ENCODE results near the gene ME3. TPM values are rescaled to one million over a fixed set of nuclear protein-coding genes. Genes with fewer than 3 reads are reported as not detected.
A peak's percentile ranks its signal among the peaks of the same experiment; 100 is the strongest.

ME3 gene
- total and polyA plus RNA-seq, 2 experiments from 2014 or later = 7.5 to 10.9 TPM

- TF ChIP-seq EZH2 (IDR thresholded peaks at IDR 0.05; ENCODE audit: insufficient read depth, poor library complexity, severe bottlenecking) = no peak
- TF ChIP-seq EZH2phosphoT487 (IDR thresholded peaks at IDR 0.05; ENCODE audit: insufficient read depth, low read depth) = no peak
- H3K4me2 ChIP-seq (ENCODE audit: unreplicated experiment) = no peak overlapping the region
- H3K4me1 ChIP-seq (ENCODE audit: insufficient read depth) = peaks cover 4% of the 10 kb centered on the region; the same call in 1 of the 2 replicates
- no peak overlapping the region for H3K27ac ChIP-seq
- in situ Hi-C loops (cut with MboI) = no loop called here
- no peaks in the 10 kb centered on the region for H3K9me2 ChIP-seq (ENCODE audit: insufficient read depth)
- H3K9me3 ChIP-seq (ENCODE audit: low read depth) = no peaks in the 10 kb centered on the region
- H3K9ac ChIP-seq = no peak overlapping the region
- DNase-seq = no peak
- WGBS, 2 experiments (ENCODE audit: low coverage in 1 of 2, low lambda C conversion rate in 2 of 2, missing lambda C conversion rate in 2 of 2) = 83 to 90% methylated on average over 2 of the region's 2 CpGs
- no peaks in the 10 kb centered on the region for H3K79me2 ChIP-seq (ENCODE audit: insufficient read depth)
- H4K20me1 ChIP-seq (ENCODE audit: insufficient read depth) = no peaks in the 10 kb centered on the region
- H3K36me3 ChIP-seq (ENCODE audit: low read depth) = no peaks in the 10 kb centered on the region
- H3K27me3 ChIP-seq (replicated peaks; ENCODE audit: insufficient read depth) = no peaks in the 10 kb centered on the region
- no peak overlapping the region for H2AFZ ChIP-seq
- no peaks in the 10 kb centered on the region for H3F3A ChIP-seq (ENCODE audit: insufficient read depth)
- H3K4me3 ChIP-seq = no peak overlapping the region
These were observed 32.3 kb upstream of the ME3 start for GRCh38 chr11:86704710-86705109.

GRCh38 chr11:86703987-86704386 is 31.6 kb upstream of the ME3 start:
- Histone ChIP-seq H3K36me3 (ENCODE audit: low read depth) (no peaks in the 10 kb centered on the region), H2AFZ (no peak overlapping the region), H3K9ac (no peak overlapping the region), H4K20me1 (ENCODE audit: insufficient read depth) (no peaks in the 10 kb centered on the region), H3K27me3 (replicated peaks; ENCODE audit: insufficient read depth) (no peaks in the 10 kb centered on the region), H3K9me3 (ENCODE audit: low read depth) (no peaks in the 10 kb centered on the region), H3K79me2 (ENCODE audit: insufficient read depth) (no peaks in the 10 kb centered on the region), H3F3A (ENCODE audit: insufficient read depth) (no peaks in the 10 kb centered on the region), H3K4me2 (ENCODE audit: unreplicated experiment) (no peak overlapping the region), H3K27ac (no peak overlapping the region), H3K4me3 (no peak overlapping the region), H3K9me2 (ENCODE audit: insufficient read depth) (no peaks in the 10 kb centered on the region), H3K4me1 (ENCODE audit: insufficient read depth) (peaks cover 11% of the 10 kb centered on the region)
- no peak for TF ChIP-seq EZH2phosphoT487 (IDR thresholded peaks at IDR 0.05; ENCODE audit: insufficient read depth, low read depth)
- no peak for TF ChIP-seq EZH2 (IDR thresholded peaks at IDR 0.05; ENCODE audit: insufficient read depth, poor library complexity, severe bottlenecking)
- 72% methylated on average over 7 of the region's 7 CpGs for WGBS, 2 experiments (ENCODE audit: low coverage in 1 of 2, low lambda C conversion rate in 2 of 2, missing lambda C conversion rate in 2 of 2)
- no peak for DNase-seq
- in situ Hi-C loops (cut with MboI) = no loop called here

- no peak overlapping the region for H3K9ac ChIP-seq
- 0 out of 2 replicates have a peak, but pooled peaks cover 7% of the 10 kb centered on the region for H3F3A ChIP-seq (ENCODE audit: insufficient read depth)
- DNase-seq = no peak
- H3K9me3 ChIP-seq (ENCODE audit: low read depth) = no peaks in the 10 kb centered on the region
- H2AFZ ChIP-seq = no peak overlapping the region
- H3K36me3 ChIP-seq (ENCODE audit: low read depth) = no peaks in the 10 kb centered on the region
- no peak overlapping the region for H3K4me3 ChIP-seq
- 54 to 57% methylated on average over 4 of the region's 4 CpGs for WGBS, 2 experiments (ENCODE audit: low coverage in 1 of 2, low lambda C conversion rate in 2 of 2, missing lambda C conversion rate in 2 of 2)
- H3K9me2 ChIP-seq (ENCODE audit: insufficient read depth) = no peaks in the 10 kb centered on the region; the same call in 1 of the 2 replicates
- H3K4me2 ChIP-seq (ENCODE audit: unreplicated experiment) = no peak overlapping the region
- no peak for TF ChIP-seq EZH2 (IDR thresholded peaks at IDR 0.05; ENCODE audit: insufficient read depth, poor library complexity, severe bottlenecking)
- TF ChIP-seq EZH2phosphoT487 (IDR thresholded peaks at IDR 0.05; ENCODE audit: insufficient read depth, low read depth) = no peak
- no peaks in the 10 kb centered on the region for H3K27me3 ChIP-seq (replicated peaks; ENCODE audit: insufficient read depth)
- H3K4me1 ChIP-seq (ENCODE audit: insufficient read depth) = peaks cover 20% of the 10 kb centered on the region
- H3K79me2 ChIP-seq (ENCODE audit: insufficient read depth) = no peaks in the 10 kb centered on the region
- in situ Hi-C loops (cut with MboI) = no loop called here
- H4K20me1 ChIP-seq (ENCODE audit: insufficient read depth) = no peaks in the 10 kb centered on the region
- H3K27ac ChIP-seq = no peak overlapping the region
These were observed 30.0 kb upstream of the ME3 start for GRCh38 chr11:86702220-86702983.

GRCh38 chr11:86699040-86699791 is 26.8 kb upstream of the ME3 start:
- Histone ChIP-seq H3K79me2 (ENCODE audit: insufficient read depth) (no peaks in the 10 kb centered on the region), H3K27ac (peak overlapping the region; percentile 23; the same call in 1 of the 2 replicates), H3K4me1 (ENCODE audit: insufficient read depth) (peaks cover 45% of the 10 kb centered on the region), H2AFZ (no peak overlapping the region), H3K9me2 (ENCODE audit: insufficient read depth) (no peaks in the 10 kb centered on the region; the same call in 1 of the 2 replicates), H3K9me3 (ENCODE audit: low read depth) (no peaks in the 10 kb centered on the region), H4K20me1 (ENCODE audit: insufficient read depth) (no peaks in the 10 kb centered on the region), H3K9ac (no peak overlapping the region), H3K4me2 (ENCODE audit: unreplicated experiment) (peak overlapping the region; percentile 12), H3K36me3 (ENCODE audit: low read depth) (no peaks in the 10 kb centered on the region), H3K4me3 (no peak overlapping the region), H3F3A (ENCODE audit: insufficient read depth) (0 out of 2 replicates have a peak, but pooled peaks cover 11% of the 10 kb centered on the region), H3K27me3 (replicated peaks; ENCODE audit: insufficient read depth) (no peaks in the 10 kb centered on the region)
- no peak for TF ChIP-seq EZH2phosphoT487 (IDR thresholded peaks at IDR 0.05; ENCODE audit: insufficient read depth, low read depth)
- WGBS, 2 experiments (ENCODE audit: low coverage in 1 of 2, low lambda C conversion rate in 2 of 2, missing lambda C conversion rate in 2 of 2) = 91 to 100% methylated on average over 1 of the region's 1 CpG
- in situ Hi-C loops (cut with MboI) = no loop called here
- DNase-seq = peak; percentile 40

Measured in GM23248 (cell line).